ENCODE data around the gene WEE2.
A peak's percentile ranks its signal among the peaks of the same experiment; 100 is the strongest.

The WEE2 gene

DNA sequence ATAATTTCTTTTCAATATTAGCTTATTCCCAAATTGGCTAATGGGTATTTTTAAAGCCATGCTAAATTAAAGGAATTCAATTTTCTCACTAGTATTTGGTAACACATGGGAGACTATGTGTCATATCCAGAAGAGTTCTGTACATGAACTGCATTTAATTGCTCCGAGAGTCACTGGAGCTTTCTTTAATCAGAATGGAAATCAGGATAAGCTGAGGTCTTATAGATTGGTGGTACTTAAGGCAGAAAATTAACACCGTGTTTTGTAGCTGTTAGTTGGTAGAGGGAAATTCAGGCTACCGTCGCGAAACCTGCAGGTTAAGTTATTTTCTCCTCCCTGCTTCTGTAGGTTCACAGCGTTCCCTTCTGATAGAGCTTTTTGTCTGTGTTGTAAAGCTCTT, at the start of gene WEE2:
WEE2 (plus strand) TSS at position 3 of the 400 bp plus-strand sequence. CDS start 406 bp downstream, outside the sequence.
- H3K9me3 ChIP-seq: no peaks in the 10 kb centered on the region
- peaks cover 11% of the 10 kb centered on the region for H3K4me1 ChIP-seq
- in situ Hi-C loops (cut with MboI; ENCODE audit: low sequenced_read_pairs): no loop called here
- H3K4me3 ChIP-seq: no peak within 1 kb of the TSS
- H3K27me3 ChIP-seq (ENCODE audit: low read depth): no peaks in the 10 kb centered on the region
- H3K36me3 ChIP-seq (replicated peaks): no peaks in the 10 kb centered on the region
- no peak for DNase-seq (ENCODE audit: low spot score in 2 of 2)

- no peaks in the 10 kb centered on the region for H3K4me1 ChIP-seq
- in situ Hi-C loops (cut with MboI; ENCODE audit: low sequenced_read_pairs): no loop called here
- no peak overlapping the region for H3K4me3 ChIP-seq
- H3K27me3 ChIP-seq (ENCODE audit: low read depth): no peaks in the 10 kb centered on the region
- H3K9me3 ChIP-seq: no peaks in the 10 kb centered on the region
- DNase-seq (ENCODE audit: low spot score in 2 of 2): no peak
- peaks cover 20% of the 10 kb centered on the region for H3K36me3 ChIP-seq (replicated peaks)
Observed at GRCh38 chr7:141659501-141659900, 48.7 kb upstream of the WEE2 start.

DNA sequence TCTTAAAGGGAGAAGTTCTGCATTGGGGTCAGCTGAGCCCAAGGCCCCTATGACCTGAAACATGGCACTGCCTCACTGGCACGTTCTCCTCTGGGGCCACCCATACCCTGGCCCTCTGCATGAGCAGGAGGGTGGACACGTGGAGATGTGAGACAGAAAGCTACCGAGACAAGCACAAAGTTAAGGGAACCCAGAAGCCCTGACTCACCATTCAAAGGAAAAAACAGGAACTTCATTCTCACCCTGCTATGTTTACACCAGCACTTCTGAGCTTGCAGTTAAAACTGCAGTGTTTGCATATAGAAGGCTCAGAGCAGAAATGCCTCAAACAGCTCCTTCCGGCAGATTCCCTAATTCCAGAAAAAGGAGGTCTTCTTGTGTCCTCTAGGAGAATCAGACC, 47.9 kb upstream of the WEE2 start:
- Histone ChIP-seq H3K27me3 (ENCODE audit: low read depth) (no peaks in the 10 kb centered on the region), H3K9me3 (no peaks in the 10 kb centered on the region), H3K36me3 (replicated peaks) (peaks cover 14% of the 10 kb centered on the region), H3K4me3 (no peak overlapping the region), H3K4me1 (no peaks in the 10 kb centered on the region)
- no peak for DNase-seq (ENCODE audit: low spot score in 2 of 2)
- in situ Hi-C loops (cut with MboI; ENCODE audit: low sequenced_read_pairs): no loop called here

- H3K4me3 ChIP-seq: no peak overlapping the region
- no peaks in the 10 kb centered on the region for H3K4me1 ChIP-seq
- H3K27me3 ChIP-seq (ENCODE audit: low read depth): no peaks in the 10 kb centered on the region
- no peak for DNase-seq (ENCODE audit: low spot score in 2 of 2)
- H3K36me3 ChIP-seq (replicated peaks): peaks cover 7% of the 10 kb centered on the region
- in situ Hi-C loops (cut with MboI; ENCODE audit: low sequenced_read_pairs): no loop called here
- no peaks in the 10 kb centered on the region for H3K9me3 ChIP-seq
Observed at GRCh38 chr7:141663081-141663849, 44.9 kb upstream of the WEE2 start.

DNA sequence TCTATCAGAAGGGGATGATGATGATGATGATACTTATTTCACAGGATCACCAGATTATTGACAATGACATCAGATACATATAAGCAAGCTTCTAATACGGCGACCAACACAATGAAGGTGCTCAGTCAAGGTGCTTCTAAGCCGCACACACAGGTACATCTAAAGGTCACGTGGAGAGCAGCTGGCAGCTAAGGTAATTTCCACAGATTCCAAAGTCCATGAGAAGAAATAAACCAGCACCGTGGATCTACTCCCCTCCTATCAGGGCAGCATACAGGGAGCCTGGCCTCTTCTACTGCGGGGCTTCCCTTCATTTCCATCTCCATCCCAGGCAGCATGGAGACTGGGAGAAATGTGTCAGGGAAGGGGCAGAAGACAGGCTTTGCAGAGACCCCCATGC, 43.7 kb upstream of the WEE2 start:
- Histone ChIP-seq H3K4me3 (no peak overlapping the region), H3K27me3 (ENCODE audit: low read depth) (no peaks in the 10 kb centered on the region), H3K4me1 (no peaks in the 10 kb centered on the region), H3K36me3 (replicated peaks) (peaks cover 7% of the 10 kb centered on the region), H3K9me3 (no peaks in the 10 kb centered on the region)
- in situ Hi-C loops (cut with MboI; ENCODE audit: low sequenced_read_pairs): no loop called here
- no peak for DNase-seq (ENCODE audit: low spot score in 2 of 2)

- Histone ChIP-seq H3K27me3 (ENCODE audit: low read depth) (no peaks in the 10 kb centered on the region), H3K9me3 (no peaks in the 10 kb centered on the region), H3K36me3 (replicated peaks) (peaks cover 7% of the 10 kb centered on the region), H3K4me3 (no peak overlapping the region), H3K4me1 (no peaks in the 10 kb centered on the region)
- no peak for DNase-seq (ENCODE audit: low spot score in 2 of 2)
- in situ Hi-C loops (cut with MboI; ENCODE audit: low sequenced_read_pairs): no loop called here
Observed at GRCh38 chr7:141665208-141666035, 42.7 kb upstream of the WEE2 start.

DNA sequence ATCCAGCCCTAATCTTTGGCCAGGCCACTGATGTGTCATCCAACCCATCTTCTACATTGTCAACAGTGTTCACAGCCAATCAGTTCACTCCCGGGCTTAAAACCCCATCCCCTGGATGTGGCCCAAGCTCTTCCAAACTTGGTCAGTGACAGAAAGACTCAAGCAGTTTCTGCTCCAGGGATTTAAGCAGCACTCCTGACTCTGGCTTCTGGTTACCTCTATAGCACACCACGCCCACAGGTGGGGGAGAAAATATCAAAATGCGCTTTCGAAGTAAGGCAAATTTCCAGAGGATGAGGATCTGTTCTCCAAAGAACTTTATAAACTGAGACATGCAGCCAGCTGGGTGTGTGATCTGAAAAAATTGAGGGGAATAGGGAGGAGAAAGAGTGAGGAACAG, 42.1 kb upstream of the WEE2 start:
- Histone ChIP-seq H3K4me3 (no peak overlapping the region), H3K9me3 (no peaks in the 10 kb centered on the region), H3K4me1 (no peaks in the 10 kb centered on the region), H3K36me3 (replicated peaks) (peaks cover 7% of the 10 kb centered on the region), H3K27me3 (ENCODE audit: low read depth) (no peaks in the 10 kb centered on the region)
- DNase-seq (ENCODE audit: low spot score in 2 of 2): no peak
- in situ Hi-C loops (cut with MboI; ENCODE audit: low sequenced_read_pairs): no loop called here

GRCh38 chr7:141668853-141669252, 39.3 kb upstream of the WEE2 start:
- no peaks in the 10 kb centered on the region for H3K4me1 ChIP-seq
- no peak overlapping the region for H3K4me3 ChIP-seq
- no peaks in the 10 kb centered on the region for H3K27me3 ChIP-seq (ENCODE audit: low read depth)
- in situ Hi-C loops (cut with MboI; ENCODE audit: low sequenced_read_pairs): no loop called here
- no peaks in the 10 kb centered on the region for H3K9me3 ChIP-seq
- DNase-seq (ENCODE audit: low spot score in 2 of 2): no peak
- peaks cover 3% of the 10 kb centered on the region for H3K36me3 ChIP-seq (replicated peaks)

DNA sequence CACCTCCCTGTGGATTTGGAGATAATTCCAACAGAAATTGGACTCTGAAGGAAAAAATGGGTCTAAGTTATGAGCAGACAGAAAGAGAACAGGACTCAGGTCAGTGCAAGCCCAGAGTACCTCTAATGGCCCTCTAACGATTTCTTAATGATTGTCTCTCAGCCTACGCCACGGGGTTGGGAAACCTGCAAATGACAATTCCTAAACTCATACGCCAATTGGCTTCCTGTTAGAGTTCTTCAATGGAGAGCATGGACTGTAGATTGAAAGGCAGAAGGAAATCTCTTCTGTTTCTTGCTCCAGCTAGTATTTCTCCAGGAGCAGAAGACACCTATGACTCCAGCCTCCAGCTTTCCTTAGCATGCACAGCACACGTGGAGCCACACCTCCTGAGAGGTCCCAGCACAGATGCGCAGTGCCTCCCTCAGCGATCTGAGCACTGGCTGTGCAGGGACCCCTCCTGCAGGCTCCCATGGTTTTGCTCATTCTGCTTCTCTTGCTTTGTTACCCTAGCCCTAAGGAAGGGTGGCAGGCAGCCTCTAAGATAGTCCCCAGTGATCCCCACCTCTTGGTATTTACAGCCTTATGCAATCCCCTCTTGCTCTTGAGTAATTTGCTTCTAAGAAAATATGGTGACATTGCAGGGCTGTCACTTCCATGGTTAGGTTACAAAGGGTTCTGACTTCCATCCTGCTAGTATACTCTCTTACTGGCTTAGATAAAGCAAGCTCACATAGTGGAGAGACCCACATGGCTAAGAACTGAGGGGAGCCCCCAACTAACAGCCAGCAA, 36.3 kb upstream of the WEE2 start:
- in situ Hi-C loops (cut with MboI; ENCODE audit: low sequenced_read_pairs): no loop called here
- H3K36me3 ChIP-seq (replicated peaks): no peaks in the 10 kb centered on the region
- DNase-seq (ENCODE audit: low spot score in 2 of 2): no peak
- H3K4me1 ChIP-seq: no peaks in the 10 kb centered on the region
- no peak overlapping the region for H3K4me3 ChIP-seq
- H3K9me3 ChIP-seq: no peaks in the 10 kb centered on the region
- no peaks in the 10 kb centered on the region for H3K27me3 ChIP-seq (ENCODE audit: low read depth)

DNA sequence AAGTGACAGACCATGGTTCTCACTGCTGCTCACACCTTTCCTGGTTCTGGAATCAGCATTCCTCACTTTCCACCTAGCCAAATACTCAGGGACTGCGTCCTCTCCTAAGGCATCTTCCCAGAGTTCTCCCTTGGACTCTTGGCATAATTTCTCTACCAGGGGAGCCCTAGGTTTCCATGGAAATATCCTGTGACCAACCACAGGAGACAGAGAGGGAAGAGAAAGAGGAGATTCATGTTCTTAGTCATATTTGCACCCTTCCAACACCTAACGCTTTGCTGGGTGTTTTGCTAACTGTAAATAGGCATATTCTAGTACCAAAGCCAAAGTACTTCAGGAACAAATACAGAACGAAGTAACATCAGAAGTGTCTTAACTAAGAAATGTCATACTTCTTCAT, 34.8 kb upstream of the WEE2 start:
- H3K4me1 ChIP-seq: no peaks in the 10 kb centered on the region
- H3K4me3 ChIP-seq: no peak overlapping the region
- no peaks in the 10 kb centered on the region for H3K36me3 ChIP-seq (replicated peaks)
- DNase-seq (ENCODE audit: low spot score in 2 of 2): no peak
- in situ Hi-C loops (cut with MboI; ENCODE audit: low sequenced_read_pairs): no loop called here
- no peaks in the 10 kb centered on the region for H3K9me3 ChIP-seq
- no peaks in the 10 kb centered on the region for H3K27me3 ChIP-seq (ENCODE audit: low read depth)

- H3K27me3 ChIP-seq (ENCODE audit: low read depth): no peaks in the 10 kb centered on the region
- in situ Hi-C loops (cut with MboI; ENCODE audit: low sequenced_read_pairs): no loop called here
- no peak overlapping the region for H3K4me3 ChIP-seq
- DNase-seq (ENCODE audit: low spot score in 2 of 2): no peak
- H3K9me3 ChIP-seq: no peaks in the 10 kb centered on the region
- no peaks in the 10 kb centered on the region for H3K36me3 ChIP-seq (replicated peaks)
- no peaks in the 10 kb centered on the region for H3K4me1 ChIP-seq
Observed at GRCh38 chr7:141674171-141674671, 33.9 kb upstream of the WEE2 start.

- H3K36me3 ChIP-seq (replicated peaks): peaks cover under 1% of the 10 kb centered on the region; the same call in 1 of the 2 replicates
- no peaks in the 10 kb centered on the region for H3K4me1 ChIP-seq
- no peaks in the 10 kb centered on the region for H3K9me3 ChIP-seq
- no peaks in the 10 kb centered on the region for H3K27me3 ChIP-seq (ENCODE audit: low read depth)
- DNase-seq (ENCODE audit: low spot score in 2 of 2): peak in 1 of 2 experiments; percentile 47
- no peak overlapping the region for H3K4me3 ChIP-seq
- in situ Hi-C loops (cut with MboI; ENCODE audit: low sequenced_read_pairs): no loop called here
Observed at GRCh38 chr7:141674702-141675101, 33.5 kb upstream of the WEE2 start.

- peaks cover 6% of the 10 kb centered on the region; the same call in 1 of the 2 replicates for H3K36me3 ChIP-seq (replicated peaks)
- in situ Hi-C loops (cut with MboI; ENCODE audit: low sequenced_read_pairs): no loop called here
- H3K9me3 ChIP-seq: no peaks in the 10 kb centered on the region
- no peaks in the 10 kb centered on the region for H3K4me1 ChIP-seq
- H3K27me3 ChIP-seq (ENCODE audit: low read depth): no peaks in the 10 kb centered on the region
- DNase-seq (ENCODE audit: low spot score in 2 of 2): no peak
- H3K4me3 ChIP-seq: no peak overlapping the region
Observed at GRCh38 chr7:141675436-141676215, 32.5 kb upstream of the WEE2 start.

Data from HAP-1 (cell line).